Neural cell (in vitro differentiated cells): ENCODE measurements around the gene PNPLA6.

Source experiments
- CTCF ChIP-seq: fragments of 450-650 bp; IDR thresholded peaks from 2 replicates; pipeline ENCODE4 v1.5.1; 2014; ENCODE audit warnings: antibody characterized with exemption, mild to moderate bottlenecking, moderate library complexity; ENCODE audit not compliant: poor library complexity, severe bottlenecking
- EZH2 ChIP-seq: fragments of 200-600, 300-800 bp; shearing (Covaris generic), sonication (generic); IDR thresholded peaks from 2 replicates; pipeline ENCODE4 v1.6.1; 2014; ENCODE audit warnings: antibody characterized with exemption, low read length, borderline replicate concordance, mild to moderate bottlenecking; ENCODE audit not compliant: insufficient read depth, poor library complexity, severe bottlenecking
- POLR2AphosphoS5 ChIP-seq: IDR thresholded peaks from 2 replicates; pipeline ENCODE4 v1.6.1; 2012
- SMC3 ChIP-seq: fragments of 450-650 bp; conservative IDR thresholded peaks from 2 replicates; pipeline ENCODE4 v1.6.1; 2014; ENCODE audit warnings: antibody characterized with exemption, mild to moderate bottlenecking, moderate library complexity; ENCODE audit not compliant: poor library complexity

- TF ChIP-seq CTCF (no peak), EZH2 (no peak), POLR2AphosphoS5 (no peak), SMC3 (no peak)
These were observed 23.1 kb upstream of the PNPLA6 start for GRCh38 chr19:7512400-7512851.
